HG03095 (cell line): ENCODE data around the gene COL4A6.

Source experiments
- ATAC-seq: cut with Tn5 transposase; IDR thresholded peaks from one replicate; pipeline ENCODE4 v1.9.1; 2021; ENCODE audit warnings: moderate library complexity; ENCODE audit not compliant: unreplicated experiment

The COL4A6 gene

DNA sequence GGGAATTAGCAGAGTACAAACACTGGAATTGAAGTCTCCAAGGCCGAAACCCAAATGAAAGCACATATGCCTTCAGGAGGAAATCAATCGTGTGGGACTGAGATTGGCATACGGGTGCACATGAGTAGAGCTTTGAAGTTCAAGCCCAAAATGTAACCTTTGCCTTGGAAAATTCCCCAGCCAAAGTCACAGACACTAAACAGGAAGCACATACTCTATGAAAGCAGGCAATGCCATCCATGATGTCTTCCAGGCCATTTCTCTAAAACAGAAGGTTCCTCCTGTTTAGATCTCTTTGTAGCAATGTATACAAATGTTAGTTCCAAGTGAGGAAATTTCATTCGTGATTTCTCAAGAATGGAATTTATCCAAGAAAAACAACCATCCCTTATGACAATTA is 162.5 kb downstream of the COL4A6 start:
- ATAC-seq: no peak

DNA sequence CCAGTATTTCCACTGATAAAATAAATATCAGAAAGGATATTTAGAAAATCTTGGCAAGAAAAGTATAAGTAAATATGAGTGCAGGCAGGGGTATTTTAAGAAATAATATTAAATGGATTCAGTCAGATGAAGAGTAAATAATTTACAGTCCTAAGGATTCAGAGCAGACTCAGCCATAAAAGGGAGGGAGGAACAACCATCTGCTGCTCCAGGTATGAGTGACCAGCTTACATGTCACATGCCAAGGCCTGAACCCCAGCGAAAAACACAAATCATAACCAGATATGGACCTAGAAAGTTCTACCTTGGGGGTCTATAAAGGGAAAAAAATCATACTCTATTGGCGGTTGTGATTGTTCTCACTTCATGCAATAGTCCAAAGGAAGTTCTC is 166.8 kb downstream of the COL4A6 start:
- ATAC-seq: no peak

DNA sequence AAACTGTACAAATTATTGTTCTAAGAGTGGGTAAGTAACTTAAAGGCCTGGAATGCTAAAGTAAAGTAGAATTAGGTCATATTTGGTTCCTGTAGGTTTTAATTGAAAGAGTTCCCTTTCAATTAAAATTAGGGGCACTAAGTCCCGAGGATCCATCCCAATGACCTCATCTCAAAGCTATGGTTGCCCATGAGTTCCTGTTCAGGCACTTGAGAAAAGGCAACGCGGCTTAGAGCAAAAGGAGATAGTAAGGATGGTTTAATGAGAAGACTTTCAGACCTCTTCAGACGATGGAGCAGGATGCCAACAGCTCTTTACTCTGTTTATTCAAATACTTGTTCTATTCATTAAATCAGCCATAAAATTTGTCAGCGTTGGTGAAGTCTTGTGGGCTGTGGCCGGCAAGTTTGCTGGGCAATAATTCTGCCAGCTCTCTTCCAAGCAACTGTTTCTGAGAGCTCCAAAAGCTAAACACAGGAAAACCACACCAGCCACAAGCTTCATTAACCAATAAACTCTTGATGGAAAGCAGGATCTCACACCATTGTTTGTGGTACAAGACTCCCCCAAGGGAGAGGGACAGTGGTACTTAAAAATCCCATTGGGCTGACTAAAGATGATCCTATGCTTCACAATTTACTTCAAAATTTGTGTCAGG is 167.4 kb downstream of the COL4A6 start:
- ATAC-seq: no peak

DNA sequence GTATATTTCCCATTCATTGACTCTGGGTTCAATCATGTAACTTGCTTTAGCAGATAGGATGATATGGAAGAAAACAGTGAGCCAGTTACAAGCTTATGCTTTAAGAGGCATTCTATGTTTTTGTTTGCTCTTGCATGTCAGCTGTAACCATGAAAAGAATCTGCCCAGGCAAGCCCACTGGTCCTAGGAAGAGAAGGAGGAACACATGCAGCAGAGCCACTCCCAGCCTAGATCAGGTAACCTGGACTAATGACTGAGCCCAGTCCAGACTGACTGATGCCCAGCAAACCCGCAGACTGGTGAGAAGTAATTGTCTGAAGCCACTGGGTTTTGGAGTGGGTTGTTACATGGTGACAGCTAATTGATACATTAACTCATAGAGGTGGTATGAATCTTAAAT is 167.9 kb downstream of the COL4A6 start:
- no peak for ATAC-seq

DNA sequence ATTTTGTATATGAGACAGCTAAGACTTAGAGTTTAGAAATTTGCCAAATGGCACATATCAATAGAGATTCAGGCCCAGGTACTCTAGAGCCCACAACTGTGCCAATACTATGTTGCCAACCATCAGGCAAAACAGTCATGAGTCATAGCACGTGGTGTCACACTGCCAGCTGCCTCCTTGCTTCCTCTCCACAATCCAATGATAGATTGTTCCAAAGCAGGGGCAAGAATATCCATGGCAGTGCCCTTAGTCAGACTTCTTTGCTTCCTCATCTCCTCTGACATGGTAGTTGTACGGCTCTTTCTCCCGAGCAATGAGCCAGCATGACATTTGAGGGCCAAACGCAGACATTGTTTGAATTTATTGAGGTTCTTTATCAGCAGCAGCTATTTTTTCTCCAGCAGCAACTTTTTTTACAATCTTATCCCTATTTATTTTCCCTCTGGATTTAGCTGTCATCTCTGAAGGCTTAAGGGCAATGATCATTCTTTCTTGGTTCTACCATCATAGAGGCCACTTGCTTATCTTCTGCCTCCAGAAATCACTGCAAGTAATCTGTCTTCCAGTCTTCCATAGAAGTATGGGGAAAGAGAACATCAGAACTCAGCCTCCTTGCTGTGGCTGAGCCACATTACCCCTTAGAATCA is 169.7 kb downstream of the COL4A6 start:
- no peak for ATAC-seq

DNA sequence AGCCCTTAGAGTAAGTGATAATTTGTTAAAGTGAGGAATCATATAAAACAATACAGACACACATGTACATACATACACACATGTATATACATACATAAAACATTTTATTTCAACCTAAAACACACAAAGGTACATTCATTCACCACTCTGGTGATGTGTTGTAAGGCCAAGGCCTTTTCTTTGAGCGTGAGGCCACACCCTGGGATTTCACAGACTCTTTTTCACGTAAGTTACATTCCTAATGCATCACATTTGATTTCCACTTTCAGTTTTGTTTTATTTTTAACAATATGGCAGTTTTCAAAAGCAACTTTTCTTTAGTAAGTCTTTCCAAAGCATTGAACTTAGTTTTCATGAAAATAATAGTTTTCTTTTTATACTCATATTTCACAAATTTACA is 170.7 kb downstream of the COL4A6 start:
- ATAC-seq: no peak

DNA sequence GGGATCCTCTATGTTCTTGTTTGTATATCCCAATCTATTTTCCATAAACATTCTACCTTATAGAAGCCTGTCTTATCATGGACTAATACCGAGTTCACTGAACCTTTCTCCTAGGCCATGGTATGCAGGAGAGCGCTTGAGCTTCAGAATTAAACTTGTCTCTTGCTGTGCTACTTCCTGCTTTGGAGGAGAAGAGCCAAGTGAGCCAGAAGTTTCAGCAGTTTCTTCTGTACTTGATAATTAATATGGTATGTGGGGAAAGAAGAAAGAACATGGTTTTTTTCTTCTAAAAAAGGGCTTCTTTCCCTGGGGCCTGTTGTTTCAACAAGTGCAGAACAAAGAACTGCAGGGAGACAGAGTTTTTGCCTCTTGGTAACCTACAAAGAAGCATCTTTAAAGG is 173.8 kb downstream of the COL4A6 start:
- no peak for ATAC-seq

DNA sequence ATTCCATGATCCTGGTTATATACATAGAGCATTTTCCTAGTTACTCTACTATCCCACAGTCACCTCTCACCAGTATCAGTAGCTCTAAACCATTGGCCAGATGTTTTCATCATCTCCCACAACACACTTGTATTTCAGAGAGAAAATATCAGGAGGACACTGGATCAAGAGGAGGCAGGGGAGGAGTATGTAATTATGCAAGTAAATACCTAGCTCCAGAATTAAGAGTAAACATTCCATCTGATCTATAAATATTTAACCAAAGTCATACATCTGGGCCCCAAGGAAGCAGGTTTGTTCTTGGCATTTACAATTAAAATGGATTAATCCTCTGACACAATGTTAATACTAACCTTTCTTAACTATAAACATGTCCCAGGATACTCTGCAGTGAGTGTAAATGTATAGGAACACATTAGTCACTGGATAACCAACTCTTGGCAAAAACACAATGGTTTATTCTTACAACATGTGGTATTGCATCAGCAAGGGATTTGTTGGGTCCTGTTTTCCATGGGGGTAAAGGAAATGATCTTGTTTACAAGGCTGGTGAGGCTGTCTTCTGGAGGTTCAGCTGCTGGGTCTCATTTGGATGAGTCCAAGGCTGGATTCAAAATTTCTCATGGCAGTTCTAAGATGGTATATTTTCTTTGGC is 176.5 kb downstream of the COL4A6 start:
- ATAC-seq: no peak

DNA sequence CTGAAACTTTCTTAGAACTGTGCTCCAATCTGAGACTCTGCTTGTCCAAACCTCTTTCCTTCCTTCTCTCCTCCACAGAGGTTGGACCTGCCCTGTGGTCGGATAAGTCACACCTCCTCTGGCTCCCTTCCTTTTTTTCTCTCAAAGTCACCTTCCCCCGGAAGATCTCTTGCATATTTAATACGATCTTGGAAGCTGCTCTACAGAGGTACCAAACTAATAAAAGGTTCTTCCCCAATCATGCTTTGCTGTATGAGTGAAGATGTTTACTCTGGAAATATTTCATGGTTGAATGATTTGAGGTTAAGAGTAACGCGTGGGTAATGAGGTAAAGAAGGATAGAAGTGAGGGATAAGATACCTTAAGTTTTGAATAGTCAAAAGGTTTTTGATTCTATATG is 180.7 kb downstream of the COL4A6 start:
- ATAC-seq: no peak

DNA sequence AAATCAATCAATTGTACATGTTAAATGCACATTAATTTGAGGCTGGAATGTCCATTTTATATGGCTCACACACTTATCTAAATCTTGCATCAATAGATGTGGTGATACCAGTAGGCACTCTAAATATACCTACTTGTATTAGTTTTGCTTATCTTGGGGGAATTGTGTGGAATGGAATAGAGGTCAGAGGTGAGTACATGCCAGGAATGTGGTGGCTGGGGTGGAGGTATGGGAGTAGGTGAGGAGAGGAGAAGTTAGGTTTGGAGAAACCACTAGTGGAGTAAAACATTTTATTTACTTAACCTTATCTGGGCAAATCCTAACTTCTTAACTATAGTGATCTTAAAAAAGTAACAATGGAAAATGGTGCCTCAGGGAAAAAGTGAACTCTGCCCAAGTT is 183.6 kb downstream of the COL4A6 start:
- no peak for ATAC-seq

DNA sequence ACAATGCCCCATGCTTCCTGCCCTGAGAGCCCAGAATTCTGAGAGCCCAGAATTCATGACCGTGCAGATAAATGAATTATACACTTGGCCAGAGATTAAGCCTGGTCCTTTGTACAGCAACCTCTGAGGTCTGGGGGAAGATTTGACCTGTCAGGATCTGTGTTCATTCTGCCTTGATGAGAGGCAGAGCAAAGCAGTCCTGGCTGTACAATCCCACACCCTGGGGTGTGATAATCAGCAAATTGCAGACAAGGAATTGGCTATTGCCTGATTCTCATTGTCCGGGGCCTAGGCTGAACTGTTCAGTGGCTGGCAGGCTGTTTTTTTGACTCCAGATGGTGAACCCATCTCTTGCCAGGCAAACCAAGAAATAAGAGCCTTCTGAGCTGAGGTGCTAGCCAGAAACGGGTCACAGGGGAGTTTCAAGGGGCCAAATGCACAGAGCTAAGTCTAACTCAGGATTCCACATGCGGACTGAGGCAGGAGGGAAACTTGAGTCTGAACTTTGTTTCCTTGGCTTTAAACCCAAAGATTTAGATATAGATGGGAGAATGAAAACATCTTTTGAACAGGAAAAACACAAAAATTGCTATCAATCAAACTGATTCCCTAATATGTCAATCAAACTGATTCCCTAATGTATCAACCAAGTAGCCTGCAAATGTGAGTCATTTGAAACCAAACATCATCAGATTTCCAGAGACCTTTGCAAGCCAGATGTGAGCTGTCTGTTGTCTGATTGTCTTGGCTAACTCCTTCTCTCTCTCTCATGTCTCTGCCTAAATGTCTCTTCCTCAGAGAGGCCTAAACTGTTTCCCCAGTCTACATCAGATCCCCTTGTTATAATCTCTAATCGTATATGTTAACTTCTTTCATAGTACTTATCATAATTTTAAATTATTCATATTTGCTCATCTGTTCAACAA is 187.3 kb downstream of the COL4A6 start:
- no peak for ATAC-seq

DNA sequence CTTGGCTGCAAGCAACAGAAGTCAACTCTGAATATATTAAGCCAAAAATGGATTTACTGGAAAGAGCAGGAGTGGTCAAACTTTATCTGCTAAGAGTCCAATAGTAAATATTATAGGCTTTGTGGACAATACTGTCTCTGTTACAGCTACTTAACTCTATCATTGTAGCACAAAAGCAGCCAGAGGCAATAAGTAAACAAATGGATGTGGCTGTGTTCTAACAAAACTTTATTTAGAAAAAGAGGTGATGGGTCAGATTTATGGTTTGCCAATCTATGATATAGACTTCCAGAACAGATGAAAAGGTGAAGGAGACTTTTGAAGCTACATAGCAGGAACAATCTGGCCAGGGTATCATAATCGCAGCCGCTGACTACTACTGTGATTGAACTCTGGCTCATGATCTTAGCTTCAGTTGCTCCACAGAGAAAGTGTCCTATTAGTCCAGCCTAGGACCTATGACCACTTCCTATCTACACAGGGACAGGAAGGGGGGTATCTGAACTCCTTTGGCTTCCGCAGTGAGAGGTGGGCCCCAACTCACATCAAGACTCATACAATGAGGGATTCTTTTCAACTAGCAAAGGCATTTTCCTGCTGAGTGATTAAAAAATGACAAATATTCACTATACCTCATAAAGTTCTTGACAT is 191.8 kb downstream of the COL4A6 start:
- ATAC-seq: no peak

DNA sequence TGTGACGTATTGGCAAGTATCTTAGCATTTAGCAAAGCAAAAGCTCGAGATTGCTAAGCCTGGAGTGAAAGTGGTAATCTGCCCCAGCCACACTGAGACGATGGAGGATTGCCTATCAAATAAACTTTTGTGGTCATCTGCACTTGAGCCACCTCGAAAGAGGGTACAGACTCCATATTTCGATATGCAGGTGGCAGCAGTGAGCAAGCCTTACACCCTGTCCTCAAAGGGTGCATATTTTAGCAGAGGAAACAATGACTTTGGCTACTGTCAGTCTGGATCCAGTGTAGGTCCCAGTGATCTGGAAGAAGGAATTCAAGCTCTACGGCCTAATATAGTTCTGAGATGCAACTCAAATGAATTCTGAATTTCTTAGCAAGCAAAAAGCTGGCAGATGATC is 192.8 kb downstream of the COL4A6 start:
- ATAC-seq: no peak

DNA sequence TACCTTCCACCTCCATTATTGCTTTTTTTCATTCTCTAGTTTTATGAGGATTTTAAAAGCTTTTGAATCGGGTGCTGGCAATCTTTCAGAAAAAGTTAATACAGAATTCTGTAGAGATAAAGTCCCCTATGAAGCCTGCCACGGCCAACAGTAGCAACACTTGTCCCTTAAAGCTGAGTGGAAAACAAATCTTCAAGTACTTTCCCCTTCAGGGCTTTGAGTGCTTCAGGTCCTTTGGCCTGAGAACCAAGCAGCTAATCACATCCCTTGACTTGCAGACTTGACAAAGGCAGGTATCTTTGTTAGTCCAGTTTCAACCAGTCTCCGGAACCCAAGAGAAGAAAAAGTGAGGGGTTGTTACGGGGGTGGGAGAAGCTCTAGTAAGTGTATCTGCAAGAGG is 202.2 kb downstream of the COL4A6 start:
- no peak for ATAC-seq

DNA sequence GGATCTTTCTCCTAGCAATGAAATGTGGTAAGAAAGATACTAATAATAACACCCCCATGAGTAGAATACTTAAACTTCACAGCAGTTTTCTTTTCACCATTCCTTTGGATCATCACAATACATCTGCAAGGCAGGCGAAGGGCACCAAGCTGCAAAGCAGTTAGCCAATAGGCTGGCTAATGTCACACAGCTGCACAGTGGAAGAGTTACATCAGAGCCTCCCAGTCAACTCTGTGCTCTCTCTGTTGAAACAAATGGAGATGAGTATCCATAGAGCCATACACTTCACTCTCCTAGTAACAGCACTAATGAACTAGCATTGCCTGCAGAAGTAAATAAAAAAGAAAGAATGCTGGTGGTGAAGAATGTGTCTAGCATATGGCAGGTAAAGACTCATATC is 207.6 kb downstream of the COL4A6 start:
- no peak for ATAC-seq

DNA sequence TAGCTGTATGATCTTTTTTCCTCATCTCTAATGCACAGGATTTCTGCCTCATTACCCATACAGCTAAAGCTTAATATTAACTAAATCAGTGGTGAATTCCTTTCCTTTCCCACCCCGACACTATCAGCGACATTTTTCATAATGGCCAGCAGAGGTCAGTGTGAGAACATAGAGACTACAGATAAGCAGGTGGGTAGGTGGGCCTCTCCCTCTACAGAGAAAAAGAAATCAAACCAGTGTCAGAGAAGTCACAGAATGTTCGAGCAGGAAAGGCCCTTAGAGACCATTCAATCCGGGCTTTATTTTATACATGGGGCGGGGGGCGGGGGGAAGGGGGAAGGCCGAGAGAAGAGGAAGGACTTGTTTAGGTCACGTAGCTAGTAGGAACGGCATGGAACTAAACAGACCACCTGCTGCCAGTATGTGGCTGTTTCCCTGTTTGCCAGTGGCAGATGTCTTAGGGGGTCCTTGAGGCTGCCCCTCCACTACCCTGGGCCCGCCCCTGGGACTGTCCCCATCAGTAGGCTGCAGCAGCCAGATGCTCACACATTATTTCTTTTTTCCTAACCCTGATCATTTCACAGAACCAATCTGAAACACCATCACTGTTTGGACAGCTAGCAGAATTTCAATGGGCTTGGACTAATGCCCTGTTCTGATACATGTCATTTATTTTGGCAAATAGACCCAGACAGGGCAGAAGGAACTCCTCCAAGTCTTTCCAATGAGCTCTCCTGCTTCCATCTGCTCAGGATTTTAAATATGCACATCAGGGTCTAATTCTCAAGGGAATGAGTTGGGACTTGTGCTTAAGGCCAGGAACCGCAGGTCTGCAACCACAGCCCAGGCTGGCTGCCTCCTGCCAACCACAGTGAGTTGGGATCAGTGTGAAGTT is 213.2 kb downstream of the COL4A6 start:
- ATAC-seq: no peak

DNA sequence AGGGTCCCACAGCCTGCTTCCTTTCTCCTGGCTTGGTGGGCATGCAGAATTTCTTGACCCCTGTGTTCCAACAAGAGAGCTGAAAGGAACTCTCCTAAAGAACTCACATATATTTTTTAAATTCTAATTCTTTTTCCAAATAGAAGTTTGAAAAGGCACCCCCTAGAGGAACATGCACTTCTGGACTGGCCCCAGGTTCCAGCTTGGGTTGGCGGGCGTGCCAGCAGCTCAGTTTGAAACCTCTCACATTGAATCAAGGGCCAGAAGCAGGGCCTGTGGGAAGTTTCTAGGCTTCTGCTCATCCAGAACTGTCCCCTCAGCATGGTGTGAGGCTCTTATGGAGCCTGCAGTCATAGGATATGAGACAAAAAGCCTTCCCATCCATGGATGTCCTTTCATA is 214.0 kb downstream of the COL4A6 start:
- no peak for ATAC-seq

DNA sequence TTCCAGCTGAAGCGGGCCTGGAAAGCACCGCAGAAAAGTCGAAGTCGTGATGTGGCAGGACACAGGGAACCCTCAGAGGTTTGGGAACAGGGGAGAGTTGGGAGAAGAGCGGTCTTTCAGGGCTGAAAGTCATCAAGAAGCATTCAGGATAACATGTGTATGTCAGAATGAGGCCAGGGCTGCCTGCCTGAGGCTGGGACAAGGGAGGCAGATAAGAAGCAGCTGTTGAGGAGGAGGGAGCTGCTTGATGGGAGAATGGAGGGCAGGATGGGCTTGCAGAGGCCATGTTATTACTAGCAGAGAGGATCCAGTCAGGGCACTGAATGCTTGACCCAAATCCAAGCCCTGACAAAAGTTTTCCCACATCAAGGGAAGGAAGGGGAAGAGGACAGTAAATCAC is 214.6 kb downstream of the COL4A6 start:
- no peak for ATAC-seq

DNA sequence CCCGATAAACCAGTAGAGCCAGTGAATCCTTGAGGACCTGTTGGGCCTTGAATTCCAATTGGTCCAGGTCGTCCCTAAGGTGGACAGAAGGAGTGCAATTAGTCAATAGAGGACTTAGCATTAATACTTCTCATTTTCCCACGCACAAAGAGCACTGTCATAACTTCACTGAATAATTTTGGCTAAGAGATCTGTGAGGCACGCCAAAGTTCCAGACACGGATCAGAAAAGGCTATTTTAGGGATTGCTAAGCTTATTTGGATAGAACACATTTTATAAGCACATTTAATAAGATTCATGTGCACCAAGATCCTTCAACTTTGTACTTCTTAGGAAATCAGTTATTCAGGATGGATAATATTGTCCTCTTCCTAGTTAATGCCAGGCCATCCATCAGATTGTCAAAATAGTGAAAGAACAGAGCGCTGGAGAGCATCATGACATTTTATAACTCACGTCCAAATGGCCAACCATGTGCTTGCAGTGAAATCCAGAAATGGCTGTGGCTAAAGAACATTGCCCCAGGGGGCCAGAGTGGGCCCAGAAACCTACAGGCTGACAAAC is 216.8 kb downstream of the COL4A6 start:
- no peak for ATAC-seq
